PC-9 (cell line): ENCODE results near the gene TNFRSF14. TPM values are rescaled to one million over a fixed set of nuclear protein-coding genes. Genes with fewer than 3 reads are reported as not detected.
A peak's percentile ranks its signal among the peaks of the same experiment; 100 is the strongest.

ENCODE experiments used
- BruUV-seq: library from RNA; stranded (reverse); fragments of 400-500 nt; replicated peaks from 2 replicates; lab custom pipeline; 2021; lab: Mats Ljungman, UMichigan
- CTCF ChIA-PET: fragments of 300-600 bp; sonication (Branson Sonifier 250); formaldehyde crosslinking; loops from one replicate; lab custom pipeline; 2022; ENCODE audit warnings: antibody characterized with exemption; lab: Charles Lee
- POLR2A ChIA-PET: fragments of 300-600 bp; sonication (Branson Sonifier 250); formaldehyde crosslinking; loops from one replicate; lab custom pipeline; 2022; ENCODE audit warnings: antibody characterized with exemption; ENCODE audit not compliant: unreplicated experiment; lab: Charles Lee
- DNase-seq, 2 experiments: peaks; one replicate each; pipeline versions ENCODE4 v3.0.0 to v3.0.0-alpha.2; 2015 to 2022; ENCODE audit warnings: mixed read lengths in 1 of 2
- H2AFZ ChIP-seq: fragments of 200-600 bp; sonication (generic); 2 replicates; pipeline ENCODE4 v1.8.1; 2017; ENCODE audit warnings: antibody characterized with exemption
- H3F3A ChIP-seq: fragments of 200-600 bp; sonication (generic); 2 replicates; pipeline ENCODE4 v1.8.1; 2017; ENCODE audit warnings: antibody characterized with exemption, mild to moderate bottlenecking, low read depth; ENCODE audit not compliant: insufficient read depth
- H3K27ac ChIP-seq: fragments of 200-600 bp; sonication (generic); 2 replicates; pipeline ENCODE4 v1.6.1; 2016; ENCODE audit warnings: mixed run types
- H3K27me3 ChIP-seq: fragments of 200-600 bp; sonication (generic); 2 replicates; pipeline ENCODE4 v1.6.1; 2016; ENCODE audit warnings: low read depth, mixed run types; ENCODE audit not compliant: insufficient read depth
- H3K36me3 ChIP-seq: fragments of 200-600 bp; sonication (generic); 2 replicates; pipeline ENCODE4 v1.6.1; 2016; ENCODE audit warnings: low read depth, mixed run types
- H3K4me1 ChIP-seq: fragments of 200-600 bp; sonication (generic); replicated peaks from 2 replicates; pipeline ENCODE4 v1.6.1; 2016; ENCODE audit warnings: mixed run types; ENCODE audit not compliant: insufficient read depth
- H3K4me2 ChIP-seq: fragments of 200-600 bp; sonication (generic); 2 replicates; pipeline ENCODE4 v1.6.1; 2017; ENCODE audit warnings: mixed run types
- H3K4me3 ChIP-seq: fragments of 200-600 bp; sonication (generic); 2 replicates; pipeline ENCODE4 v1.6.1; 2016; ENCODE audit warnings: mixed run types
- H3K79me2 ChIP-seq: fragments of 200-600 bp; sonication (generic); 2 replicates; pipeline ENCODE4 v1.6.1; 2017; ENCODE audit warnings: low read depth, mixed run types
- H3K9me2 ChIP-seq: fragments of 200-600 bp; sonication (generic); 2 replicates; pipeline ENCODE4 v1.8.1; 2017; ENCODE audit warnings: mild to moderate bottlenecking; ENCODE audit not compliant: insufficient read depth
- H3K9me3 ChIP-seq: fragments of 200-600 bp; sonication (generic); 2 replicates; pipeline ENCODE4 v1.8.1; 2016; ENCODE audit warnings: low read depth; ENCODE audit not compliant: insufficient read depth
- H4K20me1 ChIP-seq: fragments of 200-600 bp; sonication (generic); 2 replicates; pipeline ENCODE4 v1.8.1; 2017; ENCODE audit not compliant: insufficient read depth
- EZH2 ChIP-seq: fragments of 200-600 bp; sonication (generic); IDR thresholded peaks from 2 replicates; pipeline ENCODE4 v1.8.0; 2017; ENCODE audit warnings: antibody characterized with exemption, low read depth
- intact Hi-C: fragments of 100-400 bp; cut with micrococcal nuclease; formaldehyde crosslinking; loops from one replicate; pipeline ENCODE4 v1.10.0; 2022; ENCODE audit not compliant: unreplicated experiment
- total RNA-seq: library from RNA; stranded (reverse); gene quantifications from 2 replicates; pipeline ENCODE4 v1.2.3, GENCODE V29; 2021
- TF ChIP-seq, protein P1 (sequence below): fragments of 200-600 bp; sonication (generic); conservative IDR thresholded peaks from 2 replicates; pipeline ENCODE4 v1.6.1; 2017; ENCODE audit warnings: mixed run types, antibody characterized with exemption, mild to moderate bottlenecking, moderate library complexity

The TNFRSF14 gene
- total RNA-seq, 1 experiment from 2014 or later = 9.9 TPM

- TF ChIP-seq, protein P1, sequence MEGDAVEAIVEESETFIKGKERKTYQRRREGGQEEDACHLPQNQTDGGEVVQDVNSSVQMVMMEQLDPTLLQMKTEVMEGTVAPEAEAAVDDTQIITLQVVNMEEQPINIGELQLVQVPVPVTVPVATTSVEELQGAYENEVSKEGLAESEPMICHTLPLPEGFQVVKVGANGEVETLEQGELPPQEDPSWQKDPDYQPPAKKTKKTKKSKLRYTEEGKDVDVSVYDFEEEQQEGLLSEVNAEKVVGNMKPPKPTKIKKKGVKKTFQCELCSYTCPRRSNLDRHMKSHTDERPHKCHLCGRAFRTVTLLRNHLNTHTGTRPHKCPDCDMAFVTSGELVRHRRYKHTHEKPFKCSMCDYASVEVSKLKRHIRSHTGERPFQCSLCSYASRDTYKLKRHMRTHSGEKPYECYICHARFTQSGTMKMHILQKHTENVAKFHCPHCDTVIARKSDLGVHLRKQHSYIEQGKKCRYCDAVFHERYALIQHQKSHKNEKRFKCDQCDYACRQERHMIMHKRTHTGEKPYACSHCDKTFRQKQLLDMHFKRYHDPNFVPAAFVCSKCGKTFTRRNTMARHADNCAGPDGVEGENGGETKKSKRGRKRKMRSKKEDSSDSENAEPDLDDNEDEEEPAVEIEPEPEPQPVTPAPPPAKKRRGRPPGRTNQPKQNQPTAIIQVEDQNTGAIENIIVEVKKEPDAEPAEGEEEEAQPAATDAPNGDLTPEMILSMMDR = peak; percentile 29; the same call in 1 of the 2 replicates
- no peak for TF ChIP-seq EZH2
- Histone ChIP-seq H2AFZ (no peak overlapping the region), H3K4me2 (no peak overlapping the region), H4K20me1 (peaks cover 3% of the 10 kb centered on the region; the same call in 1 of the 2 replicates), H3K36me3 (no peaks in the 10 kb centered on the region), H3F3A (no peaks in the 10 kb centered on the region), H3K4me3 (no peak overlapping the region), H3K9me2 (no peaks in the 10 kb centered on the region), H3K4me1 (no peaks in the 10 kb centered on the region), H3K27ac (no peak overlapping the region), H3K9me3 (no peaks in the 10 kb centered on the region), H3K27me3 (no peaks in the 10 kb centered on the region), H3K79me2 (no peaks in the 10 kb centered on the region)
- CTCF ChIA-PET = no interaction called here
- no peak for DNase-seq
- intact Hi-C loops = no loop called here
- BruUV-seq = no TSS peak
- POLR2A ChIA-PET = interaction anchor here (0.6 kb wide), 2 partner anchors 18 to 20 kb away, joined by 6 to 8 read pairs; no protein-coding TSS in a partner anchor
Measured at GRCh38 chr1:2514863-2515762, 41.1 kb upstream of the TNFRSF14 start.

- no peaks in the 10 kb centered on the region for H3K36me3 ChIP-seq
- CTCF ChIA-PET = no interaction called here
Measured at GRCh38 chr1:2515763-2516080, 40.4 kb upstream of the TNFRSF14 start.

GRCh38 chr1:2516124-2516523 lies 40.0 kb upstream of the TNFRSF14 start:
- Histone ChIP-seq H3K36me3 (no peaks in the 10 kb centered on the region), H3K4me1 (no peaks in the 10 kb centered on the region), H4K20me1 (peaks cover 3% of the 10 kb centered on the region; the same call in 1 of the 2 replicates), H3K4me3 (no peak overlapping the region), H3K79me2 (no peaks in the 10 kb centered on the region), H3K9me2 (no peaks in the 10 kb centered on the region), H3F3A (no peaks in the 10 kb centered on the region), H3K27me3 (no peaks in the 10 kb centered on the region), H3K4me2 (no peak overlapping the region), H3K9me3 (no peaks in the 10 kb centered on the region), H3K27ac (no peak overlapping the region), H2AFZ (no peak overlapping the region)
- CTCF ChIA-PET = no interaction called here
- intact Hi-C loops = no loop called here
- no TSS peak for BruUV-seq
- TF ChIP-seq, protein P1 = no peak
- POLR2A ChIA-PET = no interaction called here
- no peak for DNase-seq

More at GRCh38 chr1:2515763-2516080, 40.4 kb upstream of the TNFRSF14 start:
- intact Hi-C loops = no loop called here
- Histone ChIP-seq H3K27me3 (no peaks in the 10 kb centered on the region), H4K20me1 (peaks cover 3% of the 10 kb centered on the region; the same call in 1 of the 2 replicates), H3K9me3 (no peaks in the 10 kb centered on the region), H3K79me2 (no peaks in the 10 kb centered on the region), H3K27ac (no peak overlapping the region), H3K4me3 (no peak overlapping the region), H3K9me2 (no peaks in the 10 kb centered on the region), H2AFZ (no peak overlapping the region), H3K4me2 (no peak overlapping the region), H3K4me1 (no peaks in the 10 kb centered on the region), H3F3A (no peaks in the 10 kb centered on the region)
- POLR2A ChIA-PET = interaction anchor here (0.6 kb wide), 1 partner anchor 17 kb away, joined by 8 read pairs; no protein-coding TSS in a partner anchor
- no peak for DNase-seq
- no peak for TF ChIP-seq EZH2
- TF ChIP-seq, protein P1 = no peak
- no TSS peak for BruUV-seq
